D721Med (cell line): ENCODE results near the gene WDR33.

Experiments used
- DNase-seq: peaks from one replicate; pipeline ENCODE4 v3.0.0; 2011; ENCODE audit warnings: low spot score; ENCODE audit not compliant: insufficient read length
- FAIRE-seq: peaks from 2 replicates; lab custom pipeline; 2011; peaks lifted over from hg19 to GRCh38; lab: Jason Lieb, UNC
- TF ChIP-seq, protein P1 (sequence below): IDR thresholded peaks from 2 replicates; pipeline ENCODE4 v1.5.1; 2012; ENCODE audit warnings: mild to moderate bottlenecking, control low read depth; ENCODE audit not compliant: insufficient read depth; ENCODE audit errors: missing control alignments

Gene WDR33

GRCh38 chr2:127654838-127655175 is 156.2 kb downstream of the WDR33 start:
- FAIRE-seq = no peak

DNA sequence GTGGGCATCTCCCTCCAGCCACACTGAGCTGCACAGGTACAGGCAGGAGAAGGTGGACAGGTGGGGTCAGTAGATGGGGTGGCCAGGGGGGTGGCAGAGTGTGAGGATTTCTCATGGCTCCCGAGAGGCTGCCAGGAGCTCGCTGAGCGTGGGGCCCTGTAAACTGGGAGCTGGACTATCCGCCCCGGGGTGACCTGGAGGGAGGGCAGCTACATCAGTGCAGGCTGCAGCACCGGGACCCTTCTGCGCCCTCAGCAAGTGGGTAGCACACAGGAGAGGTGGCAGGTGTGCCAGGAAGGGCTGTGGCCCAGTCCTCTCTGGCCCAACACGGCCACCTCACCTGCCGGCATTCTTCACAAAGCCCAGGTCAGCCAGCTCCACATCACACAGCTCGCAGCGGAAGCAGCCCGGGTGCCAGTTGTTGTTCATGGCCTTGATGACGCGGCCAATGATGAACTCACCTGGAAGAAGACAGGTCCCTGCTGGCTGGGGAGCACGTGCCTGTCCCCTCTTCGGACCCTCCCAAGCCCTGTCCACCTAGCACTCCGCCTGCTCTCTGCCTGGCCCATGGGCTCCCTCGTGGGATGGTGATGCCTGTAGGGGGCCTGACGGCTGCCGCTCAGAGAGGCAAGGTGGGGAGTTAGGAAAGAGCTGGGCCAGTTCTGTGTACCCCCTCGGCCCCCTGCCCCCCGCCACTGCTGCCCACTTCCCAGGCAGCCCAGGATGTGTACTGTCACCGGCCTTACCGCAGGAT is 156.7 kb downstream of the WDR33 start:
- FAIRE-seq (no peak), DNase-seq (no peak)
- TF ChIP-seq, protein P1, sequence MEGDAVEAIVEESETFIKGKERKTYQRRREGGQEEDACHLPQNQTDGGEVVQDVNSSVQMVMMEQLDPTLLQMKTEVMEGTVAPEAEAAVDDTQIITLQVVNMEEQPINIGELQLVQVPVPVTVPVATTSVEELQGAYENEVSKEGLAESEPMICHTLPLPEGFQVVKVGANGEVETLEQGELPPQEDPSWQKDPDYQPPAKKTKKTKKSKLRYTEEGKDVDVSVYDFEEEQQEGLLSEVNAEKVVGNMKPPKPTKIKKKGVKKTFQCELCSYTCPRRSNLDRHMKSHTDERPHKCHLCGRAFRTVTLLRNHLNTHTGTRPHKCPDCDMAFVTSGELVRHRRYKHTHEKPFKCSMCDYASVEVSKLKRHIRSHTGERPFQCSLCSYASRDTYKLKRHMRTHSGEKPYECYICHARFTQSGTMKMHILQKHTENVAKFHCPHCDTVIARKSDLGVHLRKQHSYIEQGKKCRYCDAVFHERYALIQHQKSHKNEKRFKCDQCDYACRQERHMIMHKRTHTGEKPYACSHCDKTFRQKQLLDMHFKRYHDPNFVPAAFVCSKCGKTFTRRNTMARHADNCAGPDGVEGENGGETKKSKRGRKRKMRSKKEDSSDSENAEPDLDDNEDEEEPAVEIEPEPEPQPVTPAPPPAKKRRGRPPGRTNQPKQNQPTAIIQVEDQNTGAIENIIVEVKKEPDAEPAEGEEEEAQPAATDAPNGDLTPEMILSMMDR = no peak

More at GRCh38 chr2:127654838-127655175, 156.2 kb downstream of the WDR33 start:
- no peak for DNase-seq
- TF ChIP-seq, protein P1 = no peak

GRCh38 chr2:127653421-127654083 is 157.4 kb downstream of the WDR33 start:
- TF ChIP-seq, protein P1 = no peak
- no peak for FAIRE-seq
- DNase-seq = no peak

GRCh38 chr2:127652786-127653357 is 158.1 kb downstream of the WDR33 start:
- DNase-seq = no peak
- TF ChIP-seq, protein P1 = no peak
- FAIRE-seq = no peak

- TF ChIP-seq, protein P1 = no peak
- DNase-seq (no peak), FAIRE-seq (no peak)
Measured at GRCh38 chr2:127651971-127652550, 158.9 kb downstream of the WDR33 start.

GRCh38 chr2:127651381-127651809 is 159.6 kb downstream of the WDR33 start:
- DNase-seq = no peak
- no peak for FAIRE-seq
- TF ChIP-seq, protein P1 = no peak
